GM19351 (cell line): ENCODE data around the gene SSH3.

ENCODE experiments used
- ATAC-seq: cut with Tn5 transposase; IDR thresholded peaks from one replicate; pipeline ENCODE4 v1.9.1; 2021; ENCODE audit warnings: mild to moderate bottlenecking, moderate library complexity; ENCODE audit not compliant: unreplicated experiment

Gene SSH3

DNA sequence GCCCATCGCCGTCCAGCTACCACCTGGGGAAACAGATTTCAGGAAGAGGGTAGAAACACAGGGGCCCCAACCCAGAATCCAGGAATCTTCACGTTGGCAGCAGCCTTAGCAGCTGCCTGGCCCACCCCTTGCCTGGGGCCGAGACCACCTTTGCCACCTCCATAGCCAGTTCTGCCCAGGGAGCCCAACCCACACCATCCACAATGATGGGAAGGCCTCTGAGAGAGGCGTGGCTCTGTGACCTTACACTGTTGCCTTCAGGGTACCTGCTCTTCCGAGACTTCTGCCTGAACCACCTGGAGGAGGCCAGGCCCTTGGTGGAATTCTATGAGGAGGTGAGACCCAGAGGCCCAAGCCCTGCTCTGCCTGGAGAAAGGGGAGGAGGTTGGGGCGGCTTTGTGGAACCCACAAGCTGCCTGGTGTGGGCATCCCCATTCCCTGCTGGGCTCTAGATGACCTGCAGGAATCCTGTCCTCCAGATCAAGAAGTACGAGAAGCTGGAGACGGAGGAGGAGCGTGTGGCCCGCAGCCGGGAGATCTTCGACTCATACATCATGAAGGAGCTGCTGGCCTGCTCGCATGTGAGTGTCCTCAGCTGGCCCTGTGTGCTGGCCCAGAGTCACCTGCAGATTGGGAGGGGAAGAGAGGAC lies 24.3 kb upstream of the SSH3 start:
- ATAC-seq: no peak

DNA sequence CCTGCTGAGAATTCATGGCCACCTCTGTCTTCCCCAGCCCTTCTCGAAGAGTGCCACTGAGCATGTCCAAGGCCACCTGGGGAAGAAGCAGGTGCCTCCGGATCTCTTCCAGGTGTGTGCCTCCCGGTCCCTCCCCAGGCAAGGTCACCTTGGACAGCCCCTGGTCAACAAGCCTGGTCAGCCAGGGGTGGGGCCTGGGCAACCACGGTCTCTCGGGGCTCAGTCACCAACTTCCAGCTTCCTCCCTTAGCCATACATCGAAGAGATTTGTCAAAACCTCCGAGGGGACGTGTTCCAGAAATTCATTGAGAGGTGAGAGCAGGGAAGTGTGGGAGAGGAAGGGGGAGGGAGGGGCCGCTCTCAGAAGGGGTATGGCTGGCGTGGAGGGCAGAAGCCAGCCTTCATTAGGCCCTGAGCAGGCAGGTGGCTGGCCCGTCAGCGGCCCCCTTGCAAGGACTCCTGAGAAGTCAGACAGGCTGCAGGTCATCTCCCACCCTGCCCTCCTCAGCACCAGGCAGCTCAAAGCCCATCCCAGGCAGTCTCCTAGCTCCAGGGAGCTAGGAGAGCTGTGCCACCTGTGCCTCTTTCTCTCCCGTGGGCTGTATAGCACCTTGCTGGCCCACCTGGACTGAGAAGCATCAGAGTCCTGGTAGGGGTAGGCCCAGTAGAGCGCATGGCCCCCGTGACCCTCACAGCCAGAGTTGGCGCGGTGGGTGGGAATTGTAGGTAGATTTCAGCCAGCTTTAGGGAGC lies 23.6 kb upstream of the SSH3 start:
- no peak for ATAC-seq

DNA sequence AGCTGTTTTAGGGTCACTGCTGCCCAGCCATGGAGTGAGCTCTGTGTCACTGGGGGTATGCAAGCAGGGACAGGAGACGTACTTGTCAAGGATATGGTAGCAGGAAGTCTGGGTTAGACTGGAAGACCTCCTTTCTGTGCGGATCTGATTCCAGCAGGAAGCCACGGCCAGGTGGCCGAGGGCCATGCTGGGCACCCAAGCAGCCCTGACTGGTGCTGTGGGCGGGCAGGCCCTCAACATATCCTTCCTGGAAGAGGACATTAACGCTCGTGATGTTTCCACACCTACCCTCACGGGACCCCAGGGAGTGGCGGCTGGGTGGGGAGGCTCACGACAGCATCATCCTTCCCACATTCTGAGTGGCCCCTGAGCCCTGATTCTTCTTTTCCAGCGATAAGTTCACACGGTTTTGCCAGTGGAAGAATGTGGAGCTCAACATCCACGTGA lies 23.0 kb upstream of the SSH3 start:
- ATAC-seq: no peak

DNA sequence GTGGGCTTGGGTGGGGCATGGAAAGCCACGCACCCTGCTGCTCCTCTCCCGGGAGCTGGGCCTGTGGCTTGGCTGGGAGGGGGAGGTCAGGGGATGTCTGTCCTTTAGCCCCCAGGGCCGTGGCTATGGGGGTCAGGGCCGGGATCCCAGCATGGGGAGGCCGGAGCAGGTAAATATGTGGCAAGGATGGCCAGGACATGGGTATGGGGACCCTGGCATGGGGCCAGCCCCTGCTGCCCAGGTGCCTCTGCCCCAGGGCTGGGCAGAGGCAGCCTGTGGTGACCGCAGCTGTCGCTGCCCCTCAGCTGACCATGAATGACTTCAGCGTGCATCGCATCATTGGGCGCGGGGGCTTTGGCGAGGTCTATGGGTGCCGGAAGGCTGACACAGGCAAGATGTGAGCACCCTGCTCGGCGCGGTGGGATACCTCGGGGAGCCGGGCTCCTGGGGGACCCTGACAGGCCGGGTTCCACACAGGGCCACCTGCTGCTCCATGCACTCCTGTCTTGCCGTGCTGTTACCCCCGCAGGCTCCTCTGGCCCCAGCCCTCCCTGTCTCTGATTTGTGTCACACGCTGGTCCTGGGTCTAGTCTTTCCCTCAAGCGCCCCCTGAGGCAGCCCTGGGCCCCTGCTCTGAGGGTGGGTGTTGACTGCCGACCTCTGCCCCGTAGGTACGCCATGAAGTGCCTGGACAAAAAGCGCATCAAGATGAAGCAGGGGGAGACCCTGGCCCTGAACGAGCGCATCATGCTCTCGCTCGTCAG lies 22.4 kb upstream of the SSH3 start:
- ATAC-seq: no peak

DNA sequence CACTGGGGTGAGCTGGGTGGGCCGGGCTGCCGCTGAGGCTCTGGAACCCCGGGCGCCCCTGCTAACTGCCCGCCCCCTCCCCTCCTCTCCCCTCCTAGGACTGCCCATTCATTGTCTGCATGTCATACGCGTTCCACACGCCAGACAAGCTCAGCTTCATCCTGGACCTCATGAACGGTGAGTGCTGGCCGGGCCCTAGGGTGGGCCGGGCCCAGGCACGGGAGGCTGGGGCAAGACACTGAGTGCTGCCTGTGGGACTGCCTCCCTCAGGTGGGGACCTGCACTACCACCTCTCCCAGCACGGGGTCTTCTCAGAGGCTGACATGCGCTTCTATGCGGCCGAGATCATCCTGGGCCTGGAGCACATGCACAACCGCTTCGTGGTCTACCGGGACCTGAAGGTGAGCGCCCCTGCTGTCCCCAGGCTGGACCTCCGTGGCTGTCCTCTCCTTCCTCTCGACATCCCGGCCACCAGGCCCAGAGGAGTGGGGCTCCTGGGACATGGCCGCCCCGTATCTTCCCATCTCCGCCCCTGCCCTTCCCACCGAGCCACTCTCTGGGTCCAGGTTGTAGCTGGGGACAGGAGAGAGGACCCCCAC lies 21.7 kb upstream of the SSH3 start:
- ATAC-seq: no peak

DNA sequence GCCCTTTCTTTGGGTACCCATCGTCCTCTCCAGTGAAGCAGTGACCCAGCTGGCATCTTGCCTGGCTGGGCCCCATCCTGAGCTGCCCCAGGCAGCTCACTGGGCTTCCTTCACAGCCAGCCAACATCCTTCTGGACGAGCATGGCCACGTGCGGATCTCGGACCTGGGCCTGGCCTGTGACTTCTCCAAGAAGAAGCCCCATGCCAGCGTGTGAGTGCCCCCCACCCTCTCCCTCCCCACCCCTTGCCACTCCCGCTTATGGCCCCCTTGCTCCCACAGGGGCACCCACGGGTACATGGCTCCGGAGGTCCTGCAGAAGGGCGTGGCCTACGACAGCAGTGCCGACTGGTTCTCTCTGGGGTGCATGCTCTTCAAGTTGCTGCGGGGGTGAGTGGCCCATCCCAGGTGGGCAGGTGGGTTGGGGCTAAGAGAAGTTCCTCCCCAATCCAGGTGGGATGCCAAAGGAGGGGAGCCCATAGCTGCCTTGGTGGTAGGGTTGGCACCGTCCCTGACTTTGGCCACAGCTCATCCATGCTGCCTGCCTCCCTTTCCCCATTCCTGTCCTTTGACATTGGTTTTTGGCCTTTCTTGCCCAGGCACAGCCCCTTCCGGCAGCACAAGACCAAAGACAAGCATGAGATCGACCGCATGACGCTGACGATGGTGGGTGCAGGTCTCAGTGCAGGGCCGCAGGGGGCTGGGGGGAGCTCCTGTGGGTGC lies 21.0 kb upstream of the SSH3 start:
- no peak for ATAC-seq

DNA sequence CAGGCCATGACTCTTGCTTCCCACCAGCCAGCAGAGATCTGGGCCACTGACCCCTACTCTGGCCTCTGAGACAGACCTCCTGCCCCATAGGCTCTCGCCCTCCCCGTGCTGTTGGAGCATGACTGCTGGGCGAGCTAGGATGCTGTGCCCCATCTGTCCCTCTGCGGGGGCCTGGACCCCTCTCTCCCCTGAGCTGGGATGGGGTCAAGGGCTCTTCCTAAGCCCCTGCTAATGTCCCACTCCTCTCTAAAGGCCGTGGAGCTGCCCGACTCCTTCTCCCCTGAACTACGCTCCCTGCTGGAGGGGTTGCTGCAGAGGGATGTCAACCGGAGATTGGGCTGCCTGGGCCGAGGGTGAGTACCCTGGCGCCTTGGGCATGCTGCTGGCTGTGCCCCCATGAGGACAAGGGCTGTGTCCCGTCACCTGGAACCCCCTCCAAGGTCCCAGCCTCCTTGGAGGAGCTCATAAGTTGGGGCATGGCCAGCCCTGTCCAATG lies 20.4 kb upstream of the SSH3 start:
- ATAC-seq: no peak

DNA sequence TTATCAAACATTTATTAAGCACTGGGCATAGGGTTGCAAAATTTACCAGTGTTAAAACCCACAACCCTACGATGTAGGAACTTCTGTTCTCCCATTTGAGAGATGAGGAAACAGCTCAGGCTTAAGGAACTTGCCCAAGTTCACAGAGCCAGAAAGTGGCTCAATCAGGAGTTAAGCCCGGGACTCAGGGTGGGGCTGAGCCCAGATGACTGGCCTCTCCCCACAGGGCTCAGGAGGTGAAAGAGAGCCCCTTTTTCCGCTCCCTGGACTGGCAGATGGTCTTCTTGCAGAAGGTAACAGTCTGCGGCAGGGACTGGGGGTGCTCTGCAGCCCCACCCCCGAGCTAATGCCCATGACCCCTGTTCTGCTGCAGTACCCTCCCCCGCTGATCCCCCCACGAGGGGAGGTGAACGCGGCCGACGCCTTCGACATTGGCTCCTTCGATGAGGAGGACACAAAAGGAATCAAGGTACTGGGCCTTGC lies 19.8 kb upstream of the SSH3 start:
- no peak for ATAC-seq

DNA sequence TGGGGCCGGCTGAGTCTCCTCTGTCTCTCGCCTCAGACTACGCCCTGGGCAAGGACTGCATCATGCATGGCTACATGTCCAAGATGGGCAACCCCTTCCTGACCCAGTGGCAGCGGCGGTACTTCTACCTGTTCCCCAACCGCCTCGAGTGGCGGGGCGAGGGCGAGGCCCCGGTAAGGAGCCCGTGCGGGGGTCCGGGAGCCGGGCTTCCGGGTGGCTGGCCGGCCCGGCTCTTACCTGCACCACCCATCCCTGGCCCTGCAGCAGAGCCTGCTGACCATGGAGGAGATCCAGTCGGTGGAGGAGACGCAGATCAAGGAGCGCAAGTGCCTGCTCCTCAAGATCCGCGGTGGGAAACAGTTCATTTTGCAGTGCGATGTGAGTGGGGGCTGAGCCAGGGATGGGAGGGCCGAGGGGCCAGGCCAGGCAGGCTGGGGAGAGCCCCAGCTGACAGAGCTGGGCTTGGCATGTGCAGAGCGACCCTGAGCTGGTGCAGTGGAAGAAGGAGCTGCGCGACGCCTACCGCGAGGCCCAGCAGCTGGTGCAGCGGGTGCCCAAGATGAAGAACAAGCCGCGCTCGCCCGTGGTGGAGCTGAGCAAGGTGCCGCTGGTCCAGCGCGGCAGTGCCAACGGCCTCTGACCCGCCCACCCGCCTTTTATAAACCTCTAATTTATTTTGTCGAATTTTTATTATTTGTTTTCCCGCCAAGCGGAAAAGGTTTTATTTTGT lies 18.4 kb upstream of the SSH3 start:
- no peak for ATAC-seq

DNA sequence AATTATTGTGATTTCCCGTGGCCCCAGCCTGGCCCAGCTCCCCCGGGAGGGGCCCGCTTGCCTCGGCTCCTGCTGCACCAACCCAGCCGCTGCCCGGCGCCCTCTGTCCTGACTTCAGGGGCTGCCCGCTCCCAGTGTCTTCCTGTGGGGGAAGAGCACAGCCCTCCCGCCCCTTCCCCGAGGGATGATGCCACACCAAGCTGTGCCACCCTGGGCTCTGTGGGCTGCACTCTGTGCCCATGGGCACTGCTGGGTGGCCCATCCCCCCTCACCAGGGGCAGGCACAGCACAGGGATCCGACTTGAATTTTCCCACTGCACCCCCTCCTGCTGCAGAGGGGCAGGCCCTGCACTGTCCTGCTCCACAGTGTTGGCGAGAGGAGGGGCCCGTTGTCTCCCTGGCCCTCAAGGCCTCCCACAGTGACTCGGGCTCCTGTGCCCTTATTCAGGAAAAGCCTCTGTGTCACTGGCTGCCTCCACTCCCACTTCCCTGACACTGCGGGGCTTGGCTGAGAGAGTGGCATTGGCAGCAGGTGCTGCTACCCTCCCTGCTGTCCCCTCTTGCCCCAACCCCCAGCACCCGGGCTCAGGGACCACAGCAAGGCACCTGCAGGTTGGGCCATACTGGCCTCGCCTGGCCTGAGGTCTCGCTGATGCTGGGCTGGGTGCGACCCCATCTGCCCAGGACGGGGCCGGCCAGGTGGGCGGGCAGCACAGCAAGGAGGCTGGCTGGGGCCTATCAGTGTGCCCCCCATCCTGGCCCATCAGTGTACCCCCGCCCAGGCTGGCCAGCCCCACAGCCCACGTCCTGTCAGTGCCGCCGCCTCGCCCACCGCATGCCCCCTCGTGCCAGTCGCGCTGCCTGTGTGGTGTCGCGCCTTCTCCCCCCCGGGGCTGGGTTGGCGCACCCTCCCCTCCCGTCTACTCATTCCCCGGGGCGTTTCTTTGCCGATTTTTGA lies 17.5 kb upstream of the SSH3 start:
- no peak for ATAC-seq

DNA sequence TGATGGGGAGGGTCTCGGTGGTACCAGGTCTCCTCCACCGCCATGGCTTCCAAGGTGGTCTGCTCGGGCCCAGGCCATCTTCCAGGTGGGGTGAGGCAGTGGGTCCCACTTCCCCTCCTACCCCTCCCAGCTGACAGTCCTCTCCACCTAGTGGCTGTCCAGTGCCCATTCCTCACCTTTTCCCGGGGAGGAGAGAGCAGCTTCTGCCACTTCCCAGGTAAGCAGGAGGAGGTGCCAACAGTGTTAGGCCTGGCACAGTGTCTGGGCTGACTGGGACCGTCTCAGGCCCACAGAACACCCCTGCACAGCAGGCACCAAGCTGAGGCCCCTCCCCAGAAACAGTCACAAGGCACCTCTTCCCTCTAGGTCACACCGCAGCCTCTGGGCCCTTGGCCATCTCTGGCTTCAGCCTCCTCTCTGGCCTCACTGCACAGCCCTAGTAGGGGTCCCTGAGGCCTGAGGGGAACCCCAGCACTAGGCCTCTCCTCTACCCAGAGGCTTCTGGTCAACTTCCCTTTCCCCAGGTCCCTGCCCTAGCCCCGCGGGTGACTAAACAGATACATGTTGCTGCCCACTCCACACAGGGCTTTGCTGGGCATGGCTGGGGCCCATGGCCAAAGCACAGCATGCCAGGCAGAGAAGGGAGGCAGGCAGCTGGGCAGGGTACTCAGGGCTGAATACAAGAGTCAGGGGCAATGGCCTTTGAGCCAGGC lies 16.6 kb upstream of the SSH3 start:
- ATAC-seq: no peak

DNA sequence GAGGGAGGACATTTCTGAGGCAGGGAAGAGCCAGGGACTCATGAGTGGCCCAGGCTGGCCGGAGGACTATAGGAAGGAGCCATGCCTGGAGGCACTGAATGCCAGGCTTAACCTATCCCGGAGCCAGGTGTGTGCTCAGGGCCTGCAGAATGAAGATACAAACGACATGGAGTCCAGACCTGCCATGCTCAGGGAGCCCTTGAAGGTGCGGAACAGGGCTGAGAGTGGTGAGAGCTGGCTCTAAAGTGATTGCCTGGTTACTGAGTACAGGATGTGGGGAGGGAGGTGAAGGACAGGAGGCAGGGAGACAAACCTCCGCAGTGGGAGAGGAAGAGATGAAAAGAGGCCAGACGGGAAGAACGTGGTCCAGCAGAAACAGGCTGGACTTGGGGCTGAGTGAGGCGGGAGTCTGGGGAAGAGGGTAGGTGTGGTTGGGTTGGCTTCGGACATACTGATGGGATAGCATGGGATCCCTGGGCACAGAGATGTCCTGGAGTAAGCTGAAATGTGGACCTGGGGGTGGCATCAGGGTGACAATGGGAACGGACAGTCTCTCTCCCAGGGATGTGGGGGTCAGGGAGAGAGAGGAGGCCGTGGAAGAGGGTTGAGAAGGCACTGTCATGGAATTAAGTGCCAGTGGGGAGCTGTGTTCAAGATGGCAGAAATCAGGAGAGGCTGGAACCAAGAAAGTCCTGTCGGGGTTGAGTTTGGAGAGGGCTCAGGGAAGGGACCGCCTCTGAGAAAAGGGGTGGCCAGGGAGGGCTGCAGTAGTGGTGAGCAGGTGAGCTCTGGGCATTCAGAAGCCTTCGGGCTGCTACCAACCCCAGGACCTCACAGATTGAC lies 15.8 kb upstream of the SSH3 start:
- ATAC-seq: no peak

DNA sequence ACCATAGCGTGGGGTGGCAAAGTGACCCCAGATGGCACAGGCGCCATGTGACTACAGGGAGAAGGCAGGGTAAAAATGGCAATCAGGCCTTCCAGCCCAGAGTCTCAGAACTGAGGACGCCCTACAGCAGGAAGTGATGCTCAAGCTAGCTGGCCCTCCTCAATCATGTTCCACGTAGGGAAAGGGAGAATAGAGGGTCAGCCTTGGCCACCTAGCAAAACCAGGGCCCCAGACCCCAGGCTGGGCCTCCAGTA lies 15.2 kb upstream of the SSH3 start:
- ATAC-seq: no peak

DNA sequence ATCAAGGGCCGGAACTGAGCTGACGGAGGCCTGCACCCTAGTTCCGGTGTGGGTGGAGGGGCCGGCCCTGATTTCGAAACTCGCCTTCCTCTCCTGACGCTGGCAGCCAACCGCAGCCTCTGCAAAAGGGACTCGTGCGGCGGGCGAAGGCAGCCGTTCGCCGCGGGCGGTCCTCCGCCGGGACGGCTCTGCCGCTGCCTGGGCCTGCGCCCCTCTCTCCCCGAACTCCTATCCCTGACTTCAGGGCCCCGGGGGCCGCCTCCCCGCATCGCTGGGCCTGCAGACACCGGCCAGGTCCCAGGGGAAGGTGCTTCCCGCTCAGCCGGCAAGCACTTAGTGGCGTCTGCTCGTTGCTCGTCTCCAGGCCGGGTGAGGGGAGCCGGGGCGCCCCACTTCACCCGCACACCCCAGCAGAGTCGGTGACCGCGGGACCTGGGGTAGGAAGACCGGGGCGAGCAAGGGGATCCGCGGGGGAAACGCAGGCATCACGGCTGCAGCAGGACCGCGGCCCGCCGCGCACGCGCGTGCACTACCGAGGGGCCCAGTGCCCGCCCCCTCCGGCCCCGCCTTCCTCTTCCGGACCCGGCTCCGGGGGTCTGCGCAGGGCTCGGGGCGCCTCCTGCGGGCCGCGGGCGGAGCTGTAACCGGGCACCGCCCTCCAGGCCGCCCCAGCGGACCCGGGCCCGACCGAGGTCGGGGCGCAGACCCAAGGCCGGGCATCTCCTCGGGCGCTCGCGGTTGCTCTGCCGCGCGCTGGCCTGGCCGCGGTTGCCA lies 14.7 kb upstream of the SSH3 start:
- ATAC-seq: peak; percentile 57

DNA sequence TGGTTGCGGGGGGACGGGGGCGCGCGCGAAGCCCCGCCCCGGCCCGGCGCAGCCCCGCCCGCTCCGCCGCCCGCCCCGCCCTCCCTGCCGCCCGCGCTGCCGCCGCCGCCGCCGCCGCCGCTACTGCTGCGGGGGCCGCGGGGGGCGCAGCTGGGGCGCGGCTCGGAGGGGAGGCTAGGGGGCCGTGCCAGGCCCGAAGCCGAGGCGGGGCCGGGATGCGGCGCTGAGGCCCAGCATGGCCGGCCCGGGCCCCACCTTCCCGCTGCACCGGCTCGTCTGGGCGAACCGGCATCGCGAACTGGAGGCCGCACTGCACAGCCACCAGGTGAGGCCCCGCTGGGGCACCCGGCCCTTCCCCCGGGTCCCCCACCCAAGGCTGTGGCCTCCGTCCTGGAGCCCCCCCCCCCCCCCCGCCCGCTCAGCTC lies 14.1 kb upstream of the SSH3 start, which contains the start of gene ANKRD13D:
Gene ANKRD13D (plus strand): TSS at position 78 of the 425 bp plus-strand sequence. CDS start 158 bp downstream, at position 236.
- ATAC-seq: no peak

DNA sequence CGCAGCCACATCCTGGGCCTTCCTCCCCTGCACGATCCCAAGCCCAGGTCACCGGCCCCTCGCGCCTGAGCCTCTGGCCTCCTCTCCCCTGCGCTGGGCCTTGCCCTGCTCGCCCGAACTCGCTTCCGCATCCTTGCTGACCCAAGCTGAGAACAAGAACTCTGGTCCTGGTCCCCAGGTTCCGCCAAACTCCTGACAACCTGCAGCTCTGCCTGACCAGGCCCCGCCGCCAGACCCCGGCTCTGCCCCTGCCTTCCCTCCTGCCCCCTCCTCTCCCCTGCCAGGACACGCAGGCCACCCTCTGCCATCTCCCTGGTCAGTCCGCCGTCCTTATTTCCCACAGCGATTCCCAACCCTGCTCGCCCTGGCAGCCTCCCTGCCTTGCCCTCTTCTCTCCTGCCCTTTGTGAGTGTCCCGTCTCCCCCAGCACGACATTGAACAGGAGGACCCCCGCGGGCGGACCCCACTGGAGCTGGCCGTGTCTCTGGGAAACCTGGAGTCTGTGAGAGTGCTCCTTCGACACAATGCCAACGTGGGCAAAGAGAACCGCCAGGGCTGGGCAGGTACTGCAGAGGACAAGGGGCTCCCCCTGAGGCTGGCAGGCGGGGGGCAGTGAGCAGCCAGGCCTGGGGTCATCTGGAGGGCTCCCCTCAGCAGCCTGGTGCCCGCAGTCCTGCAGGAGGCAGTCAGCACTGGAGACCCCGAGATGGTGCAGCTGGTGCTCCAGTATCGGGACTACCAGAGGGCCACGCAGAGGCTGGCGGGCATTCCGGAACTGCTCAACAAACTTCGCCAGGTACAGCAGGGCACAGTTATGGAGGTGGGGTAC lies 13.5 kb upstream of the SSH3 start:
- ATAC-seq: no peak
